Left lung (tissue), 10 donors: ENCODE measurements around the gene PDLIM5. TPM values are rescaled to one million over a fixed set of nuclear protein-coding genes. Genes with fewer than 3 reads are reported as not detected.

Experiments
- ATAC-seq: fragments of 200-7000 bp; cut with Tn5 transposase; one replicate; pipeline ENCODE4 v1.9.1; 2020; ENCODE audit warnings: moderate library complexity
- DNase-seq, 4 donors: peaks; one replicate each; pipeline ENCODE4 v3.0.0-alpha.2; 2013 to 2020
- H3K27ac ChIP-seq, 2 donors: fragments of 200-600 bp; sonication (generic) in 1 of 2; one replicate each; pipeline versions ENCODE4 v1.5.0 to v1.8.0; 2020 to 2021
- H3K27me3 ChIP-seq, 2 donors: fragments of 200-600 bp; sonication (generic) in 1 of 2; one replicate each; pipeline versions ENCODE4 v1.5.0 to v1.8.0; 2020 to 2021
- H3K36me3 ChIP-seq, 2 donors: fragments of 200-600 bp; sonication (generic) in 1 of 2; one replicate each; pipeline versions ENCODE4 v1.5.0 to v1.8.0; 2020 to 2021
- H3K4me1 ChIP-seq, 2 donors: fragments of 200-600 bp; one replicate each; pipeline ENCODE4 v1.8.0; 2021
- H3K4me3 ChIP-seq, 2 donors: fragments of 200-600 bp; sonication (generic) in 1 of 2; one replicate each; pipeline versions ENCODE4 v1.5.0 to v1.8.0; 2020 to 2021; ENCODE audit warnings: mild to moderate bottlenecking in 1 of 2
- H3K9me3 ChIP-seq, 2 donors: fragments of 200-600 bp; sonication (generic) in 1 of 2; one replicate each; pipeline versions ENCODE4 v1.5.0 to v1.8.0; 2020 to 2021
- CTCF ChIP-seq, 2 donors: fragments of 200-600 bp; sonication (generic) in 1 of 2; IDR thresholded peaks; one replicate each; pipeline versions ENCODE4 v1.5.0 to v1.8.0; 2021; ENCODE audit warnings: antibody characterized with exemption in 2 of 2
- intact Hi-C, 2 donors: fragments of 100-400 bp; cut with DNase I; formaldehyde crosslinking; loops; one replicate each; pipeline versions ENCODE4 v1.11.2 to v1.14.2; 2022
- polyA plus RNA-seq, 6 donors: library from polyadenylated mRNA; unstranded; fragments of 120-200 nt; gene quantifications; one replicate each; pipeline ENCODE4 v1.2.1, GENCODE V29; 2013; ENCODE audit not compliant: insufficient read length in 6 of 6
- total RNA-seq, 2 donors: library from RNA; stranded (reverse); fragmentation: NEBNext Ultra II Directional; extraction: Animal tissue kit (Norgen Biotek cat#: 25700); gene quantifications; one replicate each; pipeline ENCODE4 v1.2.1, GENCODE V29; 2021
- donor health status: DM: no; HTN: yes; CAD: no.
- donor health status: DM: no; HTN: no; CAD: no.

Gene PDLIM5
- total and polyA plus RNA-seq, 8 donors, result 18.3 to 105 (median 20.3) TPM

GRCh38 chr4:94634271-94634670 is 182.5 kb downstream of the PDLIM5 start:
- no peaks in the 10 kb centered on the region for H3K36me3 ChIP-seq
- no peaks in the 10 kb centered on the region for H3K27me3 ChIP-seq
- ATAC-seq (no peak), DNase-seq (no peak)
- H3K9me3 ChIP-seq, result no peaks in the 10 kb centered on the region
- no peak for TF ChIP-seq CTCF (IDR thresholded peaks at IDR 0.05)
- H3K27ac ChIP-seq, result no peak overlapping the region
- no peak overlapping the region for H3K4me3 ChIP-seq
- intact Hi-C loops, result no loop called here
- H3K4me1 ChIP-seq, result no peaks in the 10 kb centered on the region

GRCh38 chr4:94635177-94635576 is 183.4 kb downstream of the PDLIM5 start:
- no peak for ATAC-seq
- Histone ChIP-seq H3K9me3 (no peaks in the 10 kb centered on the region), H3K4me1 (no peaks in the 10 kb centered on the region), H3K27ac (no peak overlapping the region), H3K4me3 (no peak overlapping the region), H3K36me3 (peaks cover 0 to 3% of the 10 kb centered on the region in 2 donors), H3K27me3 (no peaks in the 10 kb centered on the region)
- no peak for DNase-seq
- intact Hi-C loops, result no loop called here
- TF ChIP-seq CTCF (IDR thresholded peaks at IDR 0.05), result no peak

- H3K9me3 ChIP-seq, result no peaks in the 10 kb centered on the region
- H3K27me3 ChIP-seq, result no peaks in the 10 kb centered on the region
- TF ChIP-seq CTCF (IDR thresholded peaks at IDR 0.05), result no peak
- DNase-seq (no peak), ATAC-seq (no peak)
- no peak overlapping the region for H3K27ac ChIP-seq
- peaks cover 0 to 12% of the 10 kb centered on the region in 2 donors for H3K36me3 ChIP-seq
- intact Hi-C loops, result no loop called here
- no peak overlapping the region for H3K4me3 ChIP-seq
- H3K4me1 ChIP-seq, result no peaks in the 10 kb centered on the region
Measured at GRCh38 chr4:94636004-94636403, 184.3 kb downstream of the PDLIM5 start.

DNA sequence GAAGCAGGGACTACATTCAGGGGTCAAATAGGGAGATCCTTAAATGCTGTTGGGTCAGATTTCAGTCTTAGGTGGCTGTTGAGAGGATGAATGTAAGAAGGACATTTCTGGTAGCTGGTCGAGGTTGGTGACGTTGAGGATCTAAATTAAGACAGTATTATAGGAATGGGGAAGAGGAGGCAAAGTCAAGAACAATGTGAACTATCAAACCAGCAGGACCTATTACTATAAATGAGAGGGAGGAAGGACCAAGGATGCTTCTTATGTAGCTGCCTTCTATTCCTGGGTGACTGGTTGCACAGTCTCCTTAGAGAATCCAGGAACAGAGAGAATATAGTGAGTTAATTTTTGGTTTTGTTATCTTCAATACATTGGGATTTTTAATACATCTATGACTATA is 187.6 kb downstream of the PDLIM5 start:
- H3K27ac ChIP-seq, result no peak overlapping the region
- H3K4me3 ChIP-seq, result no peak overlapping the region
- no peak for TF ChIP-seq CTCF (IDR thresholded peaks at IDR 0.05)
- intact Hi-C loops, result no loop called here
- no peaks in the 10 kb centered on the region for H3K27me3 ChIP-seq
- H3K9me3 ChIP-seq, result no peaks in the 10 kb centered on the region
- ATAC-seq (no peak), DNase-seq (no peak)
- H3K36me3 ChIP-seq, result peaks cover 0 to 24% of the 10 kb centered on the region in 2 donors
- no peaks in the 10 kb centered on the region for H3K4me1 ChIP-seq

- ATAC-seq (no peak), DNase-seq (no peak)
- intact Hi-C loops, result no loop called here
- Histone ChIP-seq H3K27me3 (no peaks in the 10 kb centered on the region), H3K36me3 (peaks cover 0 to 28% of the 10 kb centered on the region in 2 donors), H3K9me3 (no peaks in the 10 kb centered on the region), H3K27ac (no peak overlapping the region), H3K4me1 (no peaks in the 10 kb centered on the region), H3K4me3 (no peak overlapping the region)
- no peak for TF ChIP-seq CTCF (IDR thresholded peaks at IDR 0.05)
Measured at GRCh38 chr4:94640151-94640550, 188.4 kb downstream of the PDLIM5 start.
